NCI-H128 (cell line): ENCODE data around the gene SPATA17.
A peak's percentile ranks its signal among the peaks of the same experiment; 100 is the strongest.
"Not testable (repeated sequence)": the region's sequence is repeated elsewhere in the genome, so short reads cannot be mapped to it uniquely, and the experiment has no call there.

Source experiments
- DNase-seq: peaks from one replicate; lab custom pipeline; 2025; ENCODE audit not compliant: unreplicated experiment; lab: John Stamatoyannopoulos, UW

SPATA17 gene

GRCh38 chr1:217630711-217631591, at the start of gene SPATA17, which contains the start of gene GPATCH2:
SPATA17 (plus strand) TSS chr1:217631344; CDS start chr1:217631379, 35 bp downstream.
GPATCH2 (minus strand) TSS chr1:217631090; CDS start chr1:217630971, 119 bp downstream.
- DNase-seq, result peak; percentile 93

- not testable (repeated sequence) for DNase-seq
Measured at GRCh38 chr1:217584286-217584811, 46.8 kb upstream of the SPATA17 start.

GRCh38 chr1:217585577-217585976, 45.6 kb upstream of the SPATA17 start:
- DNase-seq, result no peak

- DNase-seq, result no peak
Measured at GRCh38 chr1:217586586-217586985, 44.6 kb upstream of the SPATA17 start.

- DNase-seq, result no peak
Measured at GRCh38 chr1:217590598-217590997, 40.5 kb upstream of the SPATA17 start.

- DNase-seq, result no peak
Measured at GRCh38 chr1:217599154-217599553, 32.0 kb upstream of the SPATA17 start.

- DNase-seq, result no peak
Measured at GRCh38 chr1:217602380-217602779, 28.8 kb upstream of the SPATA17 start.

GRCh38 chr1:217605390-217605789, 25.8 kb upstream of the SPATA17 start:
- DNase-seq, result no peak

GRCh38 chr1:217614200-217614712, 16.9 kb upstream of the SPATA17 start:
- no peak for DNase-seq

GRCh38 chr1:217617126-217617525, 14.0 kb upstream of the SPATA17 start:
- no peak for DNase-seq

- no peak for DNase-seq
Measured at GRCh38 chr1:217620814-217621213, 10.3 kb upstream of the SPATA17 start.

GRCh38 chr1:217622042-217622441, 9.1 kb upstream of the SPATA17 start:
- DNase-seq, result no peak

- DNase-seq, result no peak
Measured at GRCh38 chr1:217626321-217626720, 4.8 kb upstream of the SPATA17 start.

GRCh38 chr1:217627431-217627830, 3.7 kb upstream of the SPATA17 start:
- no peak for DNase-seq

GRCh38 chr1:217642455-217642854, 11.3 kb downstream of the SPATA17 start:
- no peak for DNase-seq

GRCh38 chr1:217647791-217648190, 16.6 kb downstream of the SPATA17 start:
- DNase-seq, result no peak

GRCh38 chr1:217650674-217651073, 19.5 kb downstream of the SPATA17 start:
- DNase-seq, result no peak

GRCh38 chr1:217660353-217661062, 29.4 kb downstream of the SPATA17 start:
- no peak for DNase-seq

- no peak for DNase-seq
Measured at GRCh38 chr1:217661407-217661806, 30.3 kb downstream of the SPATA17 start.

- DNase-seq, result no peak
Measured at GRCh38 chr1:217668351-217668940, 37.3 kb downstream of the SPATA17 start.

- DNase-seq, result no peak
Measured at GRCh38 chr1:217673387-217673786, 42.2 kb downstream of the SPATA17 start.
